ENCODE results near the gene DENND2A. TPM values are rescaled to one million over a fixed set of nuclear protein-coding genes. Genes with fewer than 3 reads are reported as not detected.

DENND2A gene
- total RNA-seq, 1 donor from 2014 or later = 32.3 TPM

GRCh38 chr7:140593672-140593982, 47.0 kb downstream of the DENND2A start:
- no peak overlapping the region for H3K4me3 Mint-ChIP-seq
- no peak for DNase-seq (ENCODE audit: low spot score in 2 of 2, unreplicated experiment in 2 of 2)
- no peaks in the 10 kb centered on the region for H3K9me3 Mint-ChIP-seq
- no peak overlapping the region for H3K27ac Mint-ChIP-seq
- no peak for TF ChIP-seq CTCF (IDR thresholded peaks at IDR 0.05; ENCODE audit: unreplicated experiment)
- no peaks in the 10 kb centered on the region for H3K36me3 Mint-ChIP-seq
- peaks cover 22% of the 10 kb centered on the region for H3K4me1 Mint-ChIP-seq
- no peaks in the 10 kb centered on the region for H3K27me3 Mint-ChIP-seq (ENCODE audit: low read depth)

- no peaks in the 10 kb centered on the region for H3K36me3 Mint-ChIP-seq
- no peak for TF ChIP-seq CTCF (IDR thresholded peaks at IDR 0.05; ENCODE audit: unreplicated experiment)
- H3K27me3 Mint-ChIP-seq (ENCODE audit: low read depth) = no peaks in the 10 kb centered on the region
- H3K4me1 Mint-ChIP-seq = peaks cover 22% of the 10 kb centered on the region
- no peak overlapping the region for H3K27ac Mint-ChIP-seq
- H3K4me3 Mint-ChIP-seq = no peak overlapping the region
- DNase-seq (ENCODE audit: low spot score in 2 of 2, unreplicated experiment in 2 of 2) = no peak
- H3K9me3 Mint-ChIP-seq = no peaks in the 10 kb centered on the region
These were observed 47.5 kb downstream of the DENND2A start for GRCh38 chr7:140592964-140593671.

DNA sequence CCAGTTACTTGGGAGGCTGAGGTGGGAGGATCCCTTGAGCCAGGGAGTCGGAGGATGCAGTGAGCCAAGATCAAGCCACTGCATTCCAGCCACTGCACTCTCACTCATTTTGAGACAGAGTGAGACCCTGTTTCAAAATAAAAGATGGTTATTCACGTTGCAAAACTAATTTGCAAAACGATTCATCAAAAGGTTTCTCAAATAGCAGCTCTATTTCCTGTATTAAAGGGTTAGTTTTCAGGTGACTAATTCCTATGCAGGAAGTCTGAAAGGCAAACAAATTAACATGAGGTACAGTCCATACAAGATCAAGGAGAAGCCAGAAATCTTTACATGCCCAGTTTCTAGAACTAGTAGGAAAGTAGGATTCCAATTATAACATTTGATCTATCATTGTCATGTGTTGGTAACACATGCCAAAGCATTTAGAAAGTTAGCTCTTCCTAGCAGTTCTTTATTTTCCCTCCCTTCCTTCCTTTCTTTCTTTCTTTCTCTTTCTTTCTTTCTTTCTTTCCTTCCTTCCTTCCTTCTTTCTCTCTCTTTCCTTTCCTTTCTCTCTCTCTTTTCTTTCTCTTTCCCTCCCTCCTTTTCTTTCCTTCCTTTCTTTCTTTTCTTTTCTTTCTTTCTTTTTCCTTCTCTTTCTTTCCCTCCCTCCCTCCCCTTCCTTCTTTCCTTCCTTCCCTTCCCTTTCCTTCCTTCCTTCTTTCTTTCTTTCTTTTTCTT, 49.3 kb downstream of the DENND2A start:
- Mint-ChIP-seq H3K4me3 (no peak overlapping the region), H3K4me1 (peaks cover 7% of the 10 kb centered on the region), H3K9me3 (no peaks in the 10 kb centered on the region), H3K27me3 (ENCODE audit: low read depth) (no peaks in the 10 kb centered on the region), H3K27ac (no peak overlapping the region), H3K36me3 (peaks cover 9% of the 10 kb centered on the region)
- DNase-seq (ENCODE audit: low spot score in 2 of 2, unreplicated experiment in 2 of 2) = no peak
- TF ChIP-seq CTCF (IDR thresholded peaks at IDR 0.05; ENCODE audit: unreplicated experiment) = no peak

DNA sequence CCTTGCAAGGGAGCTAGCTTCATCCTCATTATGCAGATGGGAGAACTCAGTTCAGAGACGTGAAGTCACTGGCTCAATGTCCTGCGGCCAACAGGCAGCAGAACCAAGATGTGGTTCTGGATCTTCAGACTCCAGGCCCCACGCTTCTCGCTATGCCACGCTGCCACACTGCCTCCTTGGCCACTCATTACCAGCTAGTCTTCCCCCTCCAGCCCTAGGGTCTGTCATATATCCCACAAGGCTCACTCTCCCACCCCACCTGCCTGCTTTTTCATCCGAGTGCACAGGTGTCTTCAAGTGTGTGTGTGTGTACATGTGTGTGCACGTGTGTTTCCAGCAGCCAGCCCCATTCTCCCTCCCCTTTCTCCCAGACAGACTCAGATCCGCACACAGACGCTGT, 53.4 kb downstream of the DENND2A start:
- H3K27ac Mint-ChIP-seq = peak overlapping the region; percentile 57

DNA sequence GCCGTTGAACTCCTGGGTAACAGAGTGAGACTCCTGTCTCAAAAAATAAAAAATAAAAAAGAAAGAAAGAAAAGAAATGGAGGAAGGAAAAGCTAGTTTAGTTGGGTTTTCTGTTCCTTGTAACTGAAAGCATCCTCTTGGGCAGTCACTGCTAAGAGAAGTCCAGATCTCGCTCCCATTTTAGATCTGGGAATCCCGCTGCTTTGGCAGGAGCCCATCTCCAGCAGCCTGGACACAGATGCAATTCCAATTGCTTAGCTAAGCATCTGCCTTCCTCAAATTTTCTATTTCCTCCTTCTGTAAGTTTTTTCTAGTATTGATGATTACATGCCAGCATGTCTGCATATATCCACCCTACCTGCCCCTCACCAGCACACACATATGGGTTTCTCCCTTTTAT, 54.1 kb downstream of the DENND2A start:
- no peak for DNase-seq (ENCODE audit: low spot score in 2 of 2, unreplicated experiment in 2 of 2)
- no peaks in the 10 kb centered on the region for H3K27me3 Mint-ChIP-seq (ENCODE audit: low read depth)
- no peak overlapping the region for H3K4me3 Mint-ChIP-seq
- no peak for TF ChIP-seq CTCF (IDR thresholded peaks at IDR 0.05; ENCODE audit: unreplicated experiment)
- H3K27ac Mint-ChIP-seq = no peak overlapping the region
- peaks cover 29% of the 10 kb centered on the region for H3K36me3 Mint-ChIP-seq
- H3K4me1 Mint-ChIP-seq = no peaks in the 10 kb centered on the region
- no peaks in the 10 kb centered on the region for H3K9me3 Mint-ChIP-seq

More for the DNA sequence above, 53.4 kb downstream of the DENND2A start:
- TF ChIP-seq CTCF (IDR thresholded peaks at IDR 0.05; ENCODE audit: unreplicated experiment) = no peak
- no peaks in the 10 kb centered on the region for H3K27me3 Mint-ChIP-seq (ENCODE audit: low read depth)
- H3K36me3 Mint-ChIP-seq = peaks cover 29% of the 10 kb centered on the region
- no peaks in the 10 kb centered on the region for H3K4me1 Mint-ChIP-seq
- H3K4me3 Mint-ChIP-seq = no peak overlapping the region
- no peak for DNase-seq (ENCODE audit: low spot score in 2 of 2, unreplicated experiment in 2 of 2)
- H3K9me3 Mint-ChIP-seq = no peaks in the 10 kb centered on the region

All from mesothelial cell of epicardium (in vitro differentiated cells).